ENCODE results near the gene SYT8.
"Not testable (repeated sequence)": the region's sequence is repeated elsewhere in the genome, so short reads cannot be mapped to it uniquely, and the experiment has no call there.

SYT8 gene

GRCh38 chr11:1862588-1863351, 28.0 kb downstream of the SYT8 start:
- DNase-seq: no peak

- peak; percentile 67 for DNase-seq
Observed at GRCh38 chr11:1863352-1864216, 28.8 kb downstream of the SYT8 start.

GRCh38 chr11:1864231-1864630, 29.4 kb downstream of the SYT8 start:
- no peak for DNase-seq

- DNase-seq: no peak
Observed at GRCh38 chr11:1864831-1865665, 30.3 kb downstream of the SYT8 start.

GRCh38 chr11:1866226-1866625, 31.4 kb downstream of the SYT8 start:
- no peak for DNase-seq

- no peak for DNase-seq
Observed at GRCh38 chr11:1866776-1867175, 32.0 kb downstream of the SYT8 start.

- DNase-seq: no peak
Observed at GRCh38 chr11:1867381-1867780, 32.6 kb downstream of the SYT8 start.

- no peak for DNase-seq
Observed at GRCh38 chr11:1868056-1868635, 33.4 kb downstream of the SYT8 start.

- DNase-seq: no peak
Observed at GRCh38 chr11:1868636-1869291, 34.0 kb downstream of the SYT8 start.

- no peak for DNase-seq
Observed at GRCh38 chr11:1869427-1870325, 34.9 kb downstream of the SYT8 start.

- DNase-seq: no peak
Observed at GRCh38 chr11:1870326-1870696, 35.5 kb downstream of the SYT8 start.

- peak; percentile 18 for DNase-seq
Observed at GRCh38 chr11:1870721-1871466, 36.1 kb downstream of the SYT8 start.

- no peak for DNase-seq
Observed at GRCh38 chr11:1871531-1871930, 36.7 kb downstream of the SYT8 start.

GRCh38 chr11:1872267-1872985, 37.6 kb downstream of the SYT8 start:
- DNase-seq: no peak

- no peak for DNase-seq
Observed at GRCh38 chr11:1873048-1873812, 38.4 kb downstream of the SYT8 start.

GRCh38 chr11:1873813-1874150, 39.0 kb downstream of the SYT8 start:
- not testable (repeated sequence) for DNase-seq

GRCh38 chr11:1874441-1875092, 39.8 kb downstream of the SYT8 start:
- DNase-seq: not testable (repeated sequence)

- DNase-seq: no peak
Observed at GRCh38 chr11:1875093-1875850, 40.5 kb downstream of the SYT8 start.
